Calu3 (cell line): ENCODE results near the gene HCN1. TPM values are rescaled to one million over a fixed set of nuclear protein-coding genes. Genes with fewer than 3 reads are reported as not detected.
"Not testable (repeated sequence)": the region's sequence is repeated elsewhere in the genome, so short reads cannot be mapped to it uniquely, and the experiment has no call there.

Experiments
- BruUV-seq: library from RNA; stranded (reverse); fragments of 400-500 nt; replicated peaks from 2 replicates; lab custom pipeline; 2021; lab: Mats Ljungman, UMichigan
- CTCF ChIA-PET: fragments of 300-600 bp; sonication (Branson Sonifier 250); formaldehyde crosslinking; loops from one replicate; lab custom pipeline; 2022; ENCODE audit warnings: antibody characterized with exemption; lab: Charles Lee
- DNase-seq: peaks from one replicate; pipeline ENCODE4 v3.0.0; 2022
- H3K27ac Mint-ChIP-seq: one replicate; pipeline ENCODE4 v1.8.0; 2022; ENCODE audit warnings: mixed read lengths; ENCODE audit not compliant: unreplicated experiment
- H3K27me3 Mint-ChIP-seq: one replicate; pipeline ENCODE4 v1.8.0; 2022; ENCODE audit warnings: mixed read lengths; ENCODE audit not compliant: unreplicated experiment
- H3K36me3 Mint-ChIP-seq: one replicate; pipeline ENCODE4 v1.8.0; 2022; ENCODE audit warnings: mild to moderate bottlenecking, moderate library complexity, mixed read lengths; ENCODE audit not compliant: insufficient read depth, unreplicated experiment
- H3K4me1 Mint-ChIP-seq: one replicate; pipeline ENCODE4 v1.8.0; 2022; ENCODE audit warnings: mild to moderate bottlenecking, low read depth, mixed read lengths; ENCODE audit not compliant: unreplicated experiment
- H3K4me3 Mint-ChIP-seq: one replicate; pipeline ENCODE4 v1.8.0; 2022; ENCODE audit warnings: mild to moderate bottlenecking, low read depth, moderate library complexity, mixed read lengths; ENCODE audit not compliant: unreplicated experiment
- H3K9me3 Mint-ChIP-seq: one replicate; pipeline ENCODE4 v1.8.0; 2022; ENCODE audit warnings: low read depth, mixed read lengths; ENCODE audit not compliant: unreplicated experiment
- CTCF ChIP-seq: fragments of 200-600 bp; IDR thresholded peaks from one replicate; pipeline ENCODE4 v1.8.0; 2022; ENCODE audit warnings: antibody characterized with exemption; ENCODE audit not compliant: unreplicated experiment
- intact Hi-C: fragments of 100-400 bp; cut with micrococcal nuclease; formaldehyde crosslinking; loops from one replicate; pipeline ENCODE4 v1.10.0; 2022; ENCODE audit not compliant: unreplicated experiment
- total RNA-seq: library from RNA; stranded (reverse); gene quantifications from 2 replicates; pipeline ENCODE4 v1.2.3, GENCODE V29; 2022

Gene HCN1
- total RNA-seq, 1 experiment from 2014 or later, result not detected

DNA sequence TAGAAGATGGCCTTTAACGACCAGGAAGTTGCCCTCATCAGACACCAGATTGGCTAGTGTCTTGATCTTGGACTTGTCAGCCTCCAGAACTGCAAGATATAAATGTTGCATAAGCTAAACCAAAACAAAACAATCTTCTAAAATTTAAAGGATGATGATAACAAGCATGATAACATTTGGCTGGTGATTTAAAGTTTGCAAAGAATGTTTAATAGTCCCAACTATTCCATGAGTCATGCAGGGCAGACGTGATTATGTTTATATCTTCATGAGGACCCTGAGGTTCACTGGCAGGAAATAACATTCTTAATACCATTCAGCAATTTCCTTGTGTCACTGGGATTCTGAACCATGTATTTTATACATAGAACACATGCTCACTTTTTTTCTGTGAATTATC, 319.8 kb downstream of the HCN1 start:
- Mint-ChIP-seq H3K27me3 (no peaks in the 10 kb centered on the region), H3K9me3 (peaks cover 5% of the 10 kb centered on the region), H3K27ac (no peak overlapping the region), H3K4me3 (no peak overlapping the region), H3K4me1 (no peaks in the 10 kb centered on the region), H3K36me3 (no peaks in the 10 kb centered on the region)
- no TSS peak for BruUV-seq
- no peak for DNase-seq
- TF ChIP-seq CTCF, result no peak
- CTCF ChIA-PET, result no interaction called here
- intact Hi-C loops, result no loop called here

GRCh38 chr5:45372629-45373028, 323.6 kb downstream of the HCN1 start:
- no TSS peak for BruUV-seq
- no peak overlapping the region for H3K27ac Mint-ChIP-seq
- no peaks in the 10 kb centered on the region for H3K27me3 Mint-ChIP-seq

DNA sequence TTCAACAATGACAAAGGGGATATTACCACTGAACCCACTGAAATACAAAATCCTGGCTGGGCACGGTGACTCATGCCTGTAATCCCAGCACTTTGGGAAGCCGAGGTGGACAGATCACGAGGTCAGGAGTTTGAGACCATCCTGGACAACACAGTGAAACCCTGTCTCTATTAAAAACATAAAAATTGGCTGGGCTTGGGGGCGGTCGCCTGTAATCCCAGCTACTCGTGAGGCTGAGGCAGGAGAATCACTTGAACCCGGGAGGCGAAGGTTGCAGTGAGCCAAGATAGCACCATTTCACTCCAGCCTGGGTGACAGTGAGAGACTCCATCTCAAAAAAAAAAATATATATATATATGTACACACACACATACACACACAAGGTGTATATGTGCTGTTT, 324.8 kb downstream of the HCN1 start:
- H3K36me3 Mint-ChIP-seq, H3K4me1 Mint-ChIP-seq, CTCF ChIA-PET, intact Hi-C loops, BruUV-seq, H3K27me3 Mint-ChIP-seq, H3K4me3 Mint-ChIP-seq, DNase-seq, H3K27ac Mint-ChIP-seq, H3K9me3 Mint-ChIP-seq: not testable (repeated sequence)

More at GRCh38 chr5:45372629-45373028, 323.6 kb downstream of the HCN1 start:
- no peak for DNase-seq
- CTCF ChIA-PET, result no interaction called here
- intact Hi-C loops, result no loop called here
- Mint-ChIP-seq H3K4me1 (no peaks in the 10 kb centered on the region), H3K9me3 (peaks cover 7% of the 10 kb centered on the region), H3K4me3 (no peak overlapping the region), H3K36me3 (no peaks in the 10 kb centered on the region)
- TF ChIP-seq CTCF, result no peak

GRCh38 chr5:45355189-45355992, 340.8 kb downstream of the HCN1 start:
- intact Hi-C loops, result no loop called here
- Mint-ChIP-seq H3K27me3 (no peaks in the 10 kb centered on the region), H3K4me3 (no peak overlapping the region), H3K4me1 (no peaks in the 10 kb centered on the region), H3K27ac (no peak overlapping the region), H3K36me3 (no peaks in the 10 kb centered on the region), H3K9me3 (peaks cover 5% of the 10 kb centered on the region)
- no peak for TF ChIP-seq CTCF
- CTCF ChIA-PET, result no interaction called here
- no TSS peak for BruUV-seq
- DNase-seq, result no peak

DNA sequence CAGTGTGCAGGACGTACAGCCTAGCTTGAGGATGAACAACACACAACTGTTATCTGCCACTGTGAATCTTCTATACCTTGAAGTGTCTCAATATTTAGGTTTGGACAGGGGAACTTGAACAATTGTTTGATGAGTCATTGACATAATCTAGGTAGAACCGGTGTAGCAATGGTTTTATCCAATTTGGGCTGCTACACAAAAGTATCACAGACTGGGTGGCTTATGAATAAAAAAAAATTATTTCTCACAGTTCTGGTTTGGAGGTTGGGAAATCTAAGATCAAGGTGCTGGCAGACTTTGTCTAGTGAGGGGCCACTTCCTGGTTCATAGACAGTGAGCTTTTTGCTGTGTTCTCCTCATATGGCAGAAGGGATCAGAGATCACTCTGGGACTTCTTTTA, 359.7 kb downstream of the HCN1 start:
- no peak overlapping the region for H3K4me3 Mint-ChIP-seq
- no peak overlapping the region for H3K27ac Mint-ChIP-seq
- CTCF ChIA-PET, result no interaction called here
- no peaks in the 10 kb centered on the region for H3K36me3 Mint-ChIP-seq
- intact Hi-C loops, result no loop called here
- H3K9me3 Mint-ChIP-seq, result peaks cover 3% of the 10 kb centered on the region
- no peak for TF ChIP-seq CTCF
- no peak for DNase-seq
- no TSS peak for BruUV-seq
- H3K4me1 Mint-ChIP-seq, result no peaks in the 10 kb centered on the region
- H3K27me3 Mint-ChIP-seq, result no peaks in the 10 kb centered on the region
